Ishikawa (cell line): ENCODE measurements around the gene CHRNB4.

Source experiments
- CREB1 ChIP-seq: IDR thresholded peaks from 2 replicates; pipeline ENCODE4 v1.6.1; 2012; ENCODE audit warnings: low read depth
- EGR1 ChIP-seq: IDR thresholded peaks from 2 replicates; pipeline ENCODE4 v1.6.1; 2012
- RAD21 ChIP-seq: IDR thresholded peaks from 2 replicates; pipeline ENCODE4 v1.6.1; 2012; ENCODE audit warnings: low read depth
- TEAD4 ChIP-seq: IDR thresholded peaks from 2 replicates; pipeline ENCODE4 v1.6.1; 2012

DNA sequence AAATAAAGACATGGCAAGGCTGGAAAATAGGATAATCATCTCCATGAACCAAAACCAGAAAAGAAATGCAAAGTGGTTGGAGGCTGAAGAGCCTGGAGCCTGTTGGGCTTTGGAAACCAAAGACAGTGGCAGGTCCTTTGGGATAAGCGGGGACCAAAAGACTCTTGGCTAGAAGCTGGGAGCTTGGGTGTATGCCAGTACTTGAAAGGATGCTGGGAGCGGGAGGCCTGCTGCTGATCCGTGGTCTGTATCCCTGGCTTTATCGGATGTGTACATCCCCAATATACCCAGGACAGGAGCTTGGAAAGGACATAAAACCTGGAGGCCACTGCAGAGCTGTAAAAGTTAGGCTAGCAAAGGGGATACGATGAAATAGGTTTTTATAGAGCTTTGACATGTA, 1.3 kb upstream of the CHRNB4 start:
- TF ChIP-seq RAD21 (no peak), TEAD4 (no peak), CREB1 (no peak), EGR1 (no peak)
